AG09309 (cell line): ENCODE measurements around the gene CDHR2.

Experiments used
- DNase-seq: peaks from one replicate; pipeline ENCODE4 v3.0.0-alpha.2; 2010; ENCODE audit warnings: low read depth
- H3K4me3 ChIP-seq: 2 replicates; pipeline ENCODE4 v1.5.1; 2011; ENCODE audit warnings: mild to moderate bottlenecking, low read depth, low read length, moderate library complexity; ENCODE audit not compliant: control insufficient read depth
- CTCF ChIP-seq: IDR thresholded peaks from 2 replicates; pipeline ENCODE4 v1.5.1; 2011; ENCODE audit warnings: mild to moderate bottlenecking, low read depth, low read length, inconsistent platforms; ENCODE audit not compliant: insufficient read depth, control insufficient read depth; ENCODE audit errors: missing control alignments

CDHR2 gene

GRCh38 chr5:176524138-176524537, 25.0 kb upstream of the CDHR2 start:
- no peak for DNase-seq
- no peak for TF ChIP-seq CTCF
- H3K4me3 ChIP-seq = no peak overlapping the region

- no peak overlapping the region for H3K4me3 ChIP-seq
- DNase-seq = no peak
- TF ChIP-seq CTCF = no peak
Observed at GRCh38 chr5:176524987-176525386, 24.2 kb upstream of the CDHR2 start.

- H3K4me3 ChIP-seq = no peak overlapping the region
- no peak for TF ChIP-seq CTCF
- no peak for DNase-seq
Observed at GRCh38 chr5:176525677-176526076, 23.5 kb upstream of the CDHR2 start.

- no peak overlapping the region for H3K4me3 ChIP-seq
- DNase-seq = no peak
- no peak for TF ChIP-seq CTCF
Observed at GRCh38 chr5:176526462-176526861, 22.7 kb upstream of the CDHR2 start.

GRCh38 chr5:176527246-176528222, 21.6 kb upstream of the CDHR2 start:
- H3K4me3 ChIP-seq = no peak overlapping the region
- DNase-seq = no peak
- TF ChIP-seq CTCF = no peak

- no peak overlapping the region for H3K4me3 ChIP-seq
- no peak for TF ChIP-seq CTCF
- DNase-seq = no peak
Observed at GRCh38 chr5:176528301-176528700, 20.8 kb upstream of the CDHR2 start.
